ENCODE results near the gene CIZ1.
"Not testable (repeated sequence)": the region's sequence is repeated elsewhere in the genome, so short reads cannot be mapped to it uniquely, and the experiment has no call there.

CIZ1 gene

DNA sequence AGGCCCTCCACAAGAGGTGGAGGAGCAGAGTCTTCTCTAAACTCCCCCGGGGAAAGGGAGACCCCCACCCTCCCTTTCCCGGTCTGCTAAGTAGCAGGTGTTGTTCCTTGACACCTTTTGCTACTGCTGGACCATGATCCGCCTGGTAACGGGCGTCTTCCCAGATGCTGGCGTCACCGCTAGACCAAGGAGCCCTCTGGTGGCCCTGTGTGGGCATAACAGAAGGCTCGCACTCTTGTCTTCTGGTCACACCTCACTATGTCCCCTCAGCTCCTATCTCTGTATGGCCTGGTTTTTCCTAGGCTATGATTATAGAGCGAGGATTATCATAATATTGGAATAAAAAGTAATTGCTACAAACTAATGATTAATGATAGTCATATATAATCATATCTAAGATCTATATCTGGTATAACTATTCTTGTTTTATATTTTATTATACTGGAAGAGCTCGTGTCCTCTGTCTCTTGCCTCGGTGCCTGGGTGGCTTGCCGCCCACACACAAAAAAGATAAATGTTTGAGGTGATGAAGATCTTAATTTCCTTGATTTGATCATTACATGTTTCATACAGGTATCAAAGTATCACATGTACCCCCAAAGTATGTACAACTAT, 61.3 kb downstream of the CIZ1 start:
- H4K8ac ChIP-seq (ENCODE audit: low read depth, low read length); H2BK120ac ChIP-seq (ENCODE audit: low read depth, low read length); H3K4me3 ChIP-seq (ENCODE audit: low read length); H3K27ac ChIP-seq (ENCODE audit: low read depth, low read length); H3K4me1 ChIP-seq (ENCODE audit: control insufficient read depth, low read depth, low read length); H3K4ac ChIP-seq (ENCODE audit: low read depth, low read length); H3K36me3 ChIP-seq (ENCODE audit: control insufficient read depth, insufficient read depth, low read length); H3K4me2 ChIP-seq (ENCODE audit: low read length); H3K27me3 ChIP-seq (ENCODE audit: insufficient read depth, low read length, poor library complexity); H4K5ac ChIP-seq (ENCODE audit: low read length); H3K18ac ChIP-seq (ENCODE audit: low read length); H3K56ac ChIP-seq (ENCODE audit: low read length); H2AK5ac ChIP-seq (ENCODE audit: low read length); H3K9ac ChIP-seq (ENCODE audit: low read length); DNase-seq; H2BK5ac ChIP-seq (ENCODE audit: low read length); H3K23ac ChIP-seq (ENCODE audit: low read length); H2BK15ac ChIP-seq (replicated peaks; ENCODE audit: low read depth): not testable (repeated sequence)
- Histone ChIP-seq H3K79me1 (ENCODE audit: low read length) (peaks cover 10% of the 10 kb centered on the region), H3K79me2 (ENCODE audit: control insufficient read depth, insufficient read depth, low read length) (peaks cover 16% of the 10 kb centered on the region)
- WGBS (ENCODE audit: extremely low coverage, insufficient coverage, low lambda C conversion rate) = no CpG with 5 or more reads among the region's 12 CpGs

DNA sequence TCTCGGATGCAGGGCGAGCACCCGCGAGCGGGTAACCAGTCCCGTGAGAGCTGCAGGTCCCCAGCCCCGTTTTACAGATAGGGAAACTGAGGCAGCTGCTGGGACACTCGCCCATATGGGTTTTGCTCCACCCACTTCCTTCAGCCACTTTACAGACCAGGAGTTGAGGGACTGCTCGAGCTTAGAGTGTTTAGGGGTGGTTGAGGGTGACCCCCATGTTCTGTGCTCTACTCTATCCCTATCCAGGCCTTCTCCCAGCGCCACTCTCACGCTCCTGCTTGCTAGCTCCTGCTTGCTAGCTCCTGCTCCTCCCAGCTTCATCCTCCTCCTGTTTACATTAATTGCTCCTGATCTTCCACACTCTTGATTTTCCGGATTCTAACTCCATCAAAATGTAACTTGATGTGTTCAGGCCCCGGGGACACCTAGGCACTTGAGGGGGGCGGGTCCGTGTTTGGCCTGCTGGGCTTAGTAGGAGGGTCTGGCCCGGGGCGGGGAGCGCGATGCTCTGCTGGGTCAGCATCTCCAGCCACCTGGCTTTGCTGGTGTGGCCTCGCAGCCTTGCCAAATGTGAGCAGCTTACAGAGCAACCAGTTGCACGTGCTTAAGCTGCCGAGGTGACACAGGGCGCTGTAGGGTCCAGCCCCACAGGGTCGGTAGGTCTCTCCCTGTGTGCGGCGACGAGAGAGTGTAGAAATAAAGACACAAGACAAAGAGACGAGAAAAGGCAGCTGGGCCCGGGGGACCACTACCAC, 62.4 kb downstream of the CIZ1 start:
- Histone ChIP-seq H2BK15ac (replicated peaks; ENCODE audit: low read depth) (no peak overlapping the region), H2AK5ac (ENCODE audit: low read length) (no peak overlapping the region), H3K4me2 (ENCODE audit: low read length) (peak overlapping the region; percentile 98), H3K18ac (ENCODE audit: low read length) (no peak overlapping the region), H3K9ac (ENCODE audit: low read length) (peak overlapping the region; percentile 94), H4K5ac (ENCODE audit: low read length) (no peak overlapping the region), H3K4me3 (ENCODE audit: low read length) (peak overlapping the region; percentile 93), H3K23ac (ENCODE audit: low read length) (peak overlapping the region; percentile 80), H4K8ac (ENCODE audit: low read depth, low read length) (no peak overlapping the region), H2BK120ac (ENCODE audit: low read depth, low read length) (no peak overlapping the region), H3K4ac (ENCODE audit: low read depth, low read length) (no peak overlapping the region), H3K27ac (ENCODE audit: low read depth, low read length) (no peak overlapping the region), H2BK5ac (ENCODE audit: low read length) (no peak overlapping the region), H3K27me3 (ENCODE audit: insufficient read depth, low read length, poor library complexity) (no peaks in the 10 kb centered on the region), H3K79me1 (ENCODE audit: low read length) (peaks cover 10% of the 10 kb centered on the region), H3K36me3 (ENCODE audit: control insufficient read depth, insufficient read depth, low read length) (no peaks in the 10 kb centered on the region), H3K79me2 (ENCODE audit: control insufficient read depth, insufficient read depth, low read length) (peaks cover 16% of the 10 kb centered on the region), H3K4me1 (ENCODE audit: control insufficient read depth, low read depth, low read length) (no peaks in the 10 kb centered on the region), H3K56ac (ENCODE audit: low read length) (peak overlapping the region; percentile 91)
- WGBS (ENCODE audit: extremely low coverage, insufficient coverage, low lambda C conversion rate) = no CpG with 5 or more reads among the region's 29 CpGs
- no peak for DNase-seq

DNA sequence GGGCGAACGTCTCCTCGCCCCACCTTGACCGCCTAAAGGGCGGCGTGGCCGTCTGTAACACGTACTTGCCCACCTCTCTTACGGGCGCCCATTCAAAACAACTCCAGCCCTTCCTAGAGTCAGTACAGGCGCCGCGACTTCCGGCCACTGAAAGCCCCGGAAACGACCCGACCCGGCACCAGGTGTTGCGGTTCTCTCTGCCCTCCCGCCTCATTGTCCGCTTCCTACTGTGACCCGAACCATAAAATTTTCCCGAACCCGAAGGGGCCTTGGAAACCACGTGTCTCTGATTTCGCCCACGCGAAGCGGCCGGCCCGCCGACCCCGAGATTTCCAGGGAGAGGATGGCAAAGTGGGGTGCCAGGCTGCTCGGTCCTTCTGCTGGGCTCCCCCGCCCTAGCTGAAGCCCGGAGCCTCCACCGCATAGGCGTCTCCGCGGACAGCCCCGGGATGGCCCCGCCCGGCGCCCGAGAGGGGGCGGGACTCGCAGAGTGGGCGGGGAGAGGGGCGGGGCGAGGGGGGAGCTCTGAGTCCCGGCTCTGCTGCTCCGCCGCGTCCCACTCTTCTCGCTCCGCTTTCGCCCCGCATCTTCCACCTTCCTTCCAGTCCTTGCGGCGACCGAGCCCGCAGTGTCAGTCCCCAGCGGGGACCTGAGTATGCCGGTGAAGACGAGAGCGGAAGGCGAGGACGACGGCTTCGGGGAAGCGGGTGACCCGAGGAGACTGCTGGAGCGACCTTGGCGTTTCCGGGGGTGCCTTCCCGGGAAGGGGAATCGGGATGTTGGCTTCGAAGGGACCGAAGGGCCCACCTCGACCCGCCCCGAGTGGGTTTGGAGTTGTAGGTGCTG, 63.2 kb downstream of the CIZ1 start:
- peak overlapping the region; percentile 16 for H2BK120ac ChIP-seq (ENCODE audit: low read depth, low read length)
- peak overlapping the region; percentile 96 for H3K9ac ChIP-seq (ENCODE audit: low read length)
- no CpG with 5 or more reads among the region's 82 CpGs for WGBS (ENCODE audit: extremely low coverage, insufficient coverage, low lambda C conversion rate)
- peak; percentile 97 for DNase-seq
- H3K79me1 ChIP-seq (ENCODE audit: low read length) = peaks cover 10% of the 10 kb centered on the region
- peak overlapping the region; percentile 70 for H2BK5ac ChIP-seq (ENCODE audit: low read length)
- no peak overlapping the region for H2BK15ac ChIP-seq (replicated peaks; ENCODE audit: low read depth)
- no peaks in the 10 kb centered on the region for H3K27me3 ChIP-seq (ENCODE audit: insufficient read depth, low read length, poor library complexity)
- peak overlapping the region; percentile 96 for H3K4ac ChIP-seq (ENCODE audit: low read depth, low read length)
- H3K4me3 ChIP-seq (ENCODE audit: low read length) = peak overlapping the region; percentile 93
- peak overlapping the region; percentile 89 for H3K18ac ChIP-seq (ENCODE audit: low read length)
- H3K56ac ChIP-seq (ENCODE audit: low read length) = peak overlapping the region; percentile 91
- peak overlapping the region; percentile 95 for H3K27ac ChIP-seq (ENCODE audit: low read depth, low read length)
- no peak overlapping the region for H4K5ac ChIP-seq (ENCODE audit: low read length)
- H3K4me1 ChIP-seq (ENCODE audit: control insufficient read depth, low read depth, low read length) = no peaks in the 10 kb centered on the region
- peaks cover 16% of the 10 kb centered on the region for H3K79me2 ChIP-seq (ENCODE audit: control insufficient read depth, insufficient read depth, low read length)
- peak overlapping the region; percentile 98 for H3K4me2 ChIP-seq (ENCODE audit: low read length)
- peak overlapping the region; percentile 80 for H3K23ac ChIP-seq (ENCODE audit: low read length)
- H3K36me3 ChIP-seq (ENCODE audit: control insufficient read depth, insufficient read depth, low read length) = no peaks in the 10 kb centered on the region
- no peak overlapping the region for H2AK5ac ChIP-seq (ENCODE audit: low read length)
- H4K8ac ChIP-seq (ENCODE audit: low read depth, low read length) = peak overlapping the region; percentile 97

DNA sequence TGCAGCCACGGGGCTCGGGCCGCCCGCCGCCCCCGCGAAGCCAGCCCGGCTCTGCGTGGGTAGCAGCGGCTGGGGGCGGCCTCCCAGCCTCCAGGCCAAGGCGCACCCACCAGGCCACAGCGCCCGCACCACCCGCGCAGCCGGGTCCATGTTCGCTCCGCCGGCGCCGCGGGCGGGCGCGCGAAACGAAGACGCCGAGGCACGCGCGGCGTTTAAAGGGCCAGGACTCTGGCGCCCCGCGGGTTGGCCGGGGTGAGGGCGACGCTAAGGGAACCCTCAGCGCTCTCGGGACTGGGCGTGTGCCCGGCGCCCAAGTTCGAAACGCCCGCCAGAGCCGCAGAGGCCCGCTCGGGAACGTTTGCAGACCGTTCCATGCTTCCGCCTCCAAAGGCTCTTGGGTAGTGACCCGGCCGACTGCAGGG, 63.8 kb downstream of the CIZ1 start, which contains the start of gene PTGES2:
Gene PTGES2, minus strand, starts transcription at position 162 of the 422 bp plus-strand sequence. Its CDS starts 12 bp downstream, at position 150.
- Histone ChIP-seq H4K5ac (ENCODE audit: low read length) (no peak within 1 kb of the TSS), H2BK5ac (ENCODE audit: low read length) (peak within 1 kb of the TSS; percentile 70), H2BK15ac (replicated peaks; ENCODE audit: low read depth) (no peak within 1 kb of the TSS), H2AK5ac (ENCODE audit: low read length) (no peak within 1 kb of the TSS), H3K4me3 (ENCODE audit: low read length) (peak within 1 kb of the TSS; percentile 95), H3K9ac (ENCODE audit: low read length) (peak within 1 kb of the TSS; percentile 96), H3K27ac (ENCODE audit: low read depth, low read length) (peak within 1 kb of the TSS; percentile 95), H3K36me3 (ENCODE audit: control insufficient read depth, insufficient read depth, low read length) (no peaks in the 10 kb centered on the region), H3K18ac (ENCODE audit: low read length) (peak within 1 kb of the TSS; percentile 89), H3K56ac (ENCODE audit: low read length) (peak within 1 kb of the TSS; percentile 98), H4K8ac (ENCODE audit: low read depth, low read length) (peak within 1 kb of the TSS; percentile 97), H3K4me1 (ENCODE audit: control insufficient read depth, low read depth, low read length) (no peaks in the 10 kb centered on the region), H3K23ac (ENCODE audit: low read length) (peak within 1 kb of the TSS; percentile 80), H3K4me2 (ENCODE audit: low read length) (peak within 1 kb of the TSS; percentile 98), H3K27me3 (ENCODE audit: insufficient read depth, low read length, poor library complexity) (no peaks in the 10 kb centered on the region), H3K79me1 (ENCODE audit: low read length) (peaks cover 10% of the 10 kb centered on the region), H2BK120ac (ENCODE audit: low read depth, low read length) (peak within 1 kb of the TSS; percentile 16), H3K79me2 (ENCODE audit: control insufficient read depth, insufficient read depth, low read length) (peaks cover 16% of the 10 kb centered on the region), H3K4ac (ENCODE audit: low read depth, low read length) (peak within 1 kb of the TSS; percentile 96)
- peak; percentile 87 for DNase-seq
- WGBS (ENCODE audit: extremely low coverage, insufficient coverage, low lambda C conversion rate) = no CpG with 5 or more reads among the region's 56 CpGs

DNA sequence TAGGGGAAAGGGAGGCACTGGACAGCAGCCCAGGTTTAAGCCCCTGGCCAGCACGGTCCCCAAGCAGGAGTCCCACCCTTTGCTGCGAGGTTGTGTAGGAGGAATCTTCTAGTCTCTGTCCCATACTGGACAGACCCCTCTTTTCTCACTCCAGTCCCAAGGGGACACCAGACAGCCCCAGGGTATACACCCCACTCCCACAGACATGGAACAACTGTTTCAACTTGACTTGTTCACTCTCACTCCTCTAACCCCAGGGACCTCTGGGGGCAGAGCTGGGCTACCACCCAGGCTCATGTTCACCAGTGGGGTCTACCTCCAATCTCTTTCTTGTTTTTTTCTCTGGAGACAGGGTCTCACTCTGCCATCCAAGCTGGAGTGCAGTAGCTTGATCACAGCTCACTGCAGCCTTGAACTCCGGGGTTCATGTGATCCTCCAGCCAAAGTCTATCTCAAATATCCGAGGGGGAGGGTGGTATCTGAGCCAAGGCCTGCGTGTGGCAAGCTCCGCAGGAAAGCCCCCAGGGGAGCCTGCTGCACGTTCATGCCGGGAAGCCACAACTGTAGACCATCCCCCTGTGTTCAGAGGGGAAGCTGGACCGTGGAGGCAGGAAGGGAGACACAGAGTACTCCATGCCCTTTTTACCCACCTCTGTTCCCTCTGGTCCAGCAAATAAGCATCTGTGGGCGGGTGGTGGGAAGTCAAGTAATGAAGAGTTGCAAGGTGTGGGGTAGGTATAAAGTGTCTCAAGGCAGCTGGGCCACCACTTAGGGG, 65.6 kb downstream of the CIZ1 start:
- Histone ChIP-seq H3K36me3 (ENCODE audit: control insufficient read depth, insufficient read depth, low read length) (no peaks in the 10 kb centered on the region), H2BK15ac (replicated peaks; ENCODE audit: low read depth) (no peak overlapping the region), H2BK120ac (ENCODE audit: low read depth, low read length) (no peak overlapping the region), H3K4ac (ENCODE audit: low read depth, low read length) (no peak overlapping the region), H2BK5ac (ENCODE audit: low read length) (no peak overlapping the region), H4K5ac (ENCODE audit: low read length) (no peak overlapping the region), H3K9ac (ENCODE audit: low read length) (peak overlapping the region; percentile 11), H3K23ac (ENCODE audit: low read length) (peak overlapping the region; percentile 29), H3K27me3 (ENCODE audit: insufficient read depth, low read length, poor library complexity) (no peaks in the 10 kb centered on the region), H4K8ac (ENCODE audit: low read depth, low read length) (no peak overlapping the region), H3K79me2 (ENCODE audit: control insufficient read depth, insufficient read depth, low read length) (peaks cover 16% of the 10 kb centered on the region), H3K4me2 (ENCODE audit: low read length) (no peak overlapping the region), H2AK5ac (ENCODE audit: low read length) (no peak overlapping the region), H3K27ac (ENCODE audit: low read depth, low read length) (no peak overlapping the region), H3K4me1 (ENCODE audit: control insufficient read depth, low read depth, low read length) (no peaks in the 10 kb centered on the region), H3K4me3 (ENCODE audit: low read length) (no peak overlapping the region), H3K18ac (ENCODE audit: low read length) (no peak overlapping the region), H3K79me1 (ENCODE audit: low read length) (peaks cover 10% of the 10 kb centered on the region), H3K56ac (ENCODE audit: low read length) (peak overlapping the region; percentile 44)
- DNase-seq = no peak
- WGBS (ENCODE audit: extremely low coverage, insufficient coverage, low lambda C conversion rate) = no CpG with 5 or more reads among the region's 10 CpGs
